ENCODE results near the gene ZNF500. TPM values are rescaled to one million over a fixed set of nuclear protein-coding genes. Genes with fewer than 3 reads are reported as not detected.

ZNF500 gene
- total RNA-seq, 1 experiment from 2014 or later = 18.3 TPM

GRCh38 chr16:4811242-4811641 is 44.3 kb upstream of the ZNF500 start:
- H3K9me3 Mint-ChIP-seq = no peaks in the 10 kb centered on the region
- Histone ChIP-seq H3K23me2 (ENCODE audit: insufficient read length, low read depth, low read length, poor library complexity, severe bottlenecking) (no peaks in the 10 kb centered on the region), H3K56ac (ENCODE audit: insufficient read length, low read depth, low read length) (no peak overlapping the region), H3K14ac (ENCODE audit: insufficient read depth, low read length) (no peak overlapping the region), H2BK12ac (ENCODE audit: insufficient read length, low read depth, low read length) (no peak overlapping the region), H2BK120ac (ENCODE audit: low read depth, low read length, poor library complexity, severe bottlenecking) (no peak overlapping the region), H2AFZ (ENCODE audit: low read length) (no peak overlapping the region), H4K5ac (ENCODE audit: insufficient read length, low read depth, low read length) (no peak overlapping the region), H3K9me3 (ENCODE audit: control insufficient read depth, low read depth, low read length) (no peaks in the 10 kb centered on the region), H2BK15ac (ENCODE audit: low read depth, low read length) (no peak overlapping the region), H3K79me2 (ENCODE audit: insufficient read depth, low read length) (no peaks in the 10 kb centered on the region), H2BK5ac (ENCODE audit: insufficient read length, low read length) (no peak overlapping the region), H2AK5ac (ENCODE audit: insufficient read length, low read length) (no peak overlapping the region), H3K9ac (ENCODE audit: extremely low read depth, insufficient read length, low read length) (no peak overlapping the region), H3K4me2 (ENCODE audit: insufficient read depth, insufficient read length, low read length) (no peak overlapping the region), H3K27ac (ENCODE audit: insufficient read length, low read depth, low read length) (no peak overlapping the region), H4K20me1 (ENCODE audit: control insufficient read depth, insufficient read depth, insufficient read length) (no peaks in the 10 kb centered on the region), H3K27me3 (ENCODE audit: insufficient read depth, low read length) (no peaks in the 10 kb centered on the region), H3K79me1 (ENCODE audit: insufficient read depth, low read depth, low read length, poor library complexity, severe bottlenecking) (no peaks in the 10 kb centered on the region), H2BK20ac (ENCODE audit: low read depth, low read length, poor library complexity, severe bottlenecking) (no peak overlapping the region), H3T11ph (ENCODE audit: low read length) (no peak overlapping the region), H3K4me1 (ENCODE audit: insufficient read depth, low read length) (no peaks in the 10 kb centered on the region), H4K91ac (ENCODE audit: insufficient read length, low read depth, low read length) (no peak overlapping the region), H3K4ac (ENCODE audit: low read depth, low read length) (no peak overlapping the region), H4K8ac (replicated peaks; ENCODE audit: insufficient read length, low read depth, low read length) (no peak overlapping the region), H3K23ac (ENCODE audit: insufficient read length, low read depth, low read length) (no peak overlapping the region), H3K18ac (ENCODE audit: insufficient read length, low read depth, low read length) (no peak overlapping the region)
- no peaks in the 10 kb centered on the region for H3K27me3 Mint-ChIP-seq (ENCODE audit: low read depth)
- DNase-seq = no peak
- peaks cover 32 to 82% (median 68%) of the 10 kb centered on the region in 3 experiments; a peak in 6 of 7 replicates for H3K36me3 Mint-ChIP-seq (ENCODE audit: insufficient read depth in 1 of 3, low read depth in 3 of 3)
- H3K27ac Mint-ChIP-seq = peak overlapping the region in 2 of 3 experiments; percentile 72 to 88; a peak in 2 of 7 replicates
- WGBS (ENCODE audit: extremely low coverage, insufficient read length, low lambda C conversion rate) = no CpG with 5 or more reads among the region's 3 CpGs
- H3K4me1 Mint-ChIP-seq = no peaks in the 10 kb centered on the region
- no peak overlapping the region for H3K4me3 Mint-ChIP-seq
- TF ChIP-seq CTCF (conservative IDR thresholded peaks at IDR 0.05) = no peak

Data from H9 (cell line).